Measurements from ENCODE around the gene MICALL2. TPM values are rescaled to one million over a fixed set of nuclear protein-coding genes. Genes with fewer than 3 reads are reported as not detected.

The MICALL2 gene
- total RNA-seq, 1 donor from 2014 or later, result 8.3 TPM

- no peak for TF ChIP-seq CTCF (IDR thresholded peaks at IDR 0.05; ENCODE audit: borderline replicate concordance)
- intact Hi-C loops (cut with micrococcal nuclease), result loop anchor here (10.0 kb wide), 1 partner anchor 207 kb away; no protein-coding TSS in a partner anchor
- no peak for DNase-seq
- Histone ChIP-seq H3K27ac (replicated peaks) (no peak overlapping the region), H3K4me1 (peaks cover 6% of the 10 kb centered on the region), H3K9me3 (replicated peaks) (no peaks in the 10 kb centered on the region), H3K4me3 (no peak overlapping the region), H3K27me3 (ENCODE audit: low read depth) (peaks cover 56% of the 10 kb centered on the region), H3K36me3 (peaks cover 9% of the 10 kb centered on the region)
Observed at GRCh38 chr7:1431634-1432380, 27.5 kb downstream of the MICALL2 start.

- H3K4me1 ChIP-seq, result peaks cover 6% of the 10 kb centered on the region
- intact Hi-C loops (cut with micrococcal nuclease), result loop anchor here (10.0 kb wide), 1 partner anchor 206 kb away; no protein-coding TSS in a partner anchor
- no peaks in the 10 kb centered on the region for H3K9me3 ChIP-seq (replicated peaks)
- no peak overlapping the region for H3K27ac ChIP-seq (replicated peaks)
- H3K4me3 ChIP-seq, result no peak overlapping the region
- no peak for TF ChIP-seq CTCF (IDR thresholded peaks at IDR 0.05; ENCODE audit: borderline replicate concordance)
- no peak for DNase-seq
- H3K27me3 ChIP-seq (ENCODE audit: low read depth), result peaks cover 62% of the 10 kb centered on the region
- H3K36me3 ChIP-seq, result peaks cover 5% of the 10 kb centered on the region
Observed at GRCh38 chr7:1431226-1431625, 28.0 kb downstream of the MICALL2 start.

- no peaks in the 10 kb centered on the region for H3K9me3 ChIP-seq (replicated peaks)
- H3K4me1 ChIP-seq, result peaks cover 6% of the 10 kb centered on the region
- H3K36me3 ChIP-seq, result no peaks in the 10 kb centered on the region
- H3K27me3 ChIP-seq (ENCODE audit: low read depth), result peaks cover 71% of the 10 kb centered on the region
- no peak overlapping the region for H3K4me3 ChIP-seq
- no peak for TF ChIP-seq CTCF (IDR thresholded peaks at IDR 0.05; ENCODE audit: borderline replicate concordance)
- no peak for DNase-seq
- H3K27ac ChIP-seq (replicated peaks), result no peak overlapping the region
- intact Hi-C loops (cut with micrococcal nuclease), result loop anchor here (10.0 kb wide), 1 partner anchor 205 kb away; no protein-coding TSS in a partner anchor
Observed at GRCh38 chr7:1430056-1430845, 29.0 kb downstream of the MICALL2 start.

- Histone ChIP-seq H3K27ac (replicated peaks) (no peak overlapping the region), H3K9me3 (replicated peaks) (no peaks in the 10 kb centered on the region), H3K4me3 (no peak overlapping the region), H3K27me3 (ENCODE audit: low read depth) (peaks cover 78% of the 10 kb centered on the region), H3K4me1 (peaks cover 6% of the 10 kb centered on the region), H3K36me3 (no peaks in the 10 kb centered on the region)
- no peak for TF ChIP-seq CTCF (IDR thresholded peaks at IDR 0.05; ENCODE audit: borderline replicate concordance)
- intact Hi-C loops (cut with micrococcal nuclease), result no loop called here
- DNase-seq, result no peak
Observed at GRCh38 chr7:1428941-1429501, 30.2 kb downstream of the MICALL2 start.

- H3K9me3 ChIP-seq (replicated peaks), result no peaks in the 10 kb centered on the region
- H3K4me3 ChIP-seq, result no peak overlapping the region
- intact Hi-C loops (cut with micrococcal nuclease), result no loop called here
- no peak overlapping the region for H3K27ac ChIP-seq (replicated peaks)
- no peaks in the 10 kb centered on the region for H3K36me3 ChIP-seq
- H3K4me1 ChIP-seq, result peaks cover 4% of the 10 kb centered on the region
- DNase-seq, result no peak
- no peak for TF ChIP-seq CTCF (IDR thresholded peaks at IDR 0.05; ENCODE audit: borderline replicate concordance)
- peaks cover 94% of the 10 kb centered on the region for H3K27me3 ChIP-seq (ENCODE audit: low read depth)
Observed at GRCh38 chr7:1427064-1427657, 32.1 kb downstream of the MICALL2 start.
